Ishikawa (cell line): ENCODE results near the gene PTPRN2.

Experiments used
- CREB1 ChIP-seq: IDR thresholded peaks from 2 replicates; pipeline ENCODE4 v1.6.1; 2012; ENCODE audit warnings: low read depth
- RAD21 ChIP-seq: IDR thresholded peaks from 2 replicates; pipeline ENCODE4 v1.6.1; 2012; ENCODE audit warnings: low read depth

DNA sequence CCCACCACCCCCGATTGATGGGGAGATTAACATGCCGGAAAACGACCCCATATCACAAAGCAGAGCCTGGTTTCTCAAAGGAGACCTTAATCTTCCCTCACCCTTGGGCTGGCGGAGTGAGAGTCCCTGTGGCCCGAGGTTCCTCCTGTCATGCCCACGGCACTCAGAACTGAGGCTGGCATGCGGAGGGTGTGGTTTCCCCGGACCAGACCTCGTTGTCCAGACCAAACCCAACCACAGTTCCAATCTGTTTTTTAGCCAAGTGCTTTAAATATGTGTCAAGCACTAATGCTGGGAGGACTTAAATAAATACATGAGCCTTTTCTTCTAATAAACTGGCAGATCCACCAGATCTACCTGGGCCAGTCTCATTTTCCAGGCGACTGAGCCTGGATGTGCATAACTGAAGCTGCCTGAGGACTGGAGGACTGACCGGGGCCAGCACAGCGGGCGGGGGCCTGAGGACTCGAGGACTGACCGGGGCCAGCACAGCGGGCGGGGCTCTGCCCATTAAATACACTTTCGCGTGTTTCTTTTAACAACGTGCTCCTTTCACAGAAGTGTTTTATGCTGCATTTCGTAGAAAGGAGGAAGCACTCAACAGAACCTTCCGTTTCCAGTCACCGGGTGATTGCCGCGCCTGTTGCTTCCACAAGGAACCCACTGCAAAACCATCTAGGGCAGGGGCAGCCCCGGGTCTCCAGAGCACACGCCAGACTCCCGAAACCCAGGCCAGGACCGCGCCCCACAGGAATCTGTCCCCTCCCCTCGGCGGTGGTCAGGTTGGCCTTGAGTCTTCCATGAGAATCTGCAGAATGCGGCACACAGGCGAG lies 334.6 kb downstream of the PTPRN2 start:
- no peak for TF ChIP-seq RAD21
- no peak for TF ChIP-seq CREB1
